H9 (cell line): ENCODE data around the gene BAX. TPM values are rescaled to one million over a fixed set of nuclear protein-coding genes. Genes with fewer than 3 reads are reported as not detected.
A peak's percentile ranks its signal among the peaks of the same experiment; 100 is the strongest.

Source experiments
- DNase-seq: peaks from one replicate; pipeline ENCODE4 v3.0.0-alpha.2; 2017
- H2AFZ ChIP-seq: one replicate; pipeline ENCODE4 v1.6.1; 2013; ENCODE audit warnings: mild to moderate bottlenecking, low read length, control low read depth, moderate library complexity
- H2AK5ac ChIP-seq: 2 replicates; pipeline ENCODE4 v1.6.1; 2013; ENCODE audit warnings: low read length, control low read depth, mixed read lengths; ENCODE audit not compliant: insufficient read length
- H2BK120ac ChIP-seq: one replicate; pipeline ENCODE4 v1.6.1; 2013; ENCODE audit warnings: low read depth, mild to moderate bottlenecking, low read length, control low read depth, inconsistent platforms; ENCODE audit not compliant: poor library complexity, severe bottlenecking
- H2BK12ac ChIP-seq: 2 replicates; pipeline ENCODE4 v1.6.1; 2013; ENCODE audit warnings: low read length, control low read depth, mixed read lengths, low read depth; ENCODE audit not compliant: insufficient read length
- H2BK15ac ChIP-seq: 2 replicates; pipeline ENCODE4 v1.6.1; 2013; ENCODE audit warnings: low read depth, low read length, control low read depth
- H2BK20ac ChIP-seq: one replicate; pipeline ENCODE4 v1.6.1; 2013; ENCODE audit warnings: low read depth, mild to moderate bottlenecking, low read length, control low read depth, inconsistent platforms; ENCODE audit not compliant: poor library complexity, severe bottlenecking
- H2BK5ac ChIP-seq: 2 replicates; pipeline ENCODE4 v1.6.1; 2013; ENCODE audit warnings: low read length, control low read depth, mixed read lengths; ENCODE audit not compliant: insufficient read length
- H3K14ac ChIP-seq: 2 replicates; pipeline ENCODE4 v1.6.1; 2013; ENCODE audit warnings: low read length, control low read depth; ENCODE audit not compliant: insufficient read depth
- H3K18ac ChIP-seq: 2 replicates; pipeline ENCODE4 v1.6.1; 2013; ENCODE audit warnings: low read depth, mild to moderate bottlenecking, mixed read lengths, low read length, control low read depth; ENCODE audit not compliant: insufficient read length
- H3K23ac ChIP-seq: 2 replicates; pipeline ENCODE4 v1.6.1; 2013; ENCODE audit warnings: low read length, control low read depth, mixed read lengths, low read depth; ENCODE audit not compliant: insufficient read length
- H3K23me2 ChIP-seq: 2 replicates; pipeline ENCODE4 v1.6.1; 2013; ENCODE audit warnings: low read depth, mild to moderate bottlenecking, mixed read lengths, low read length, control low read depth; ENCODE audit not compliant: insufficient read length, poor library complexity, severe bottlenecking
- H3K27ac ChIP-seq: 2 replicates; pipeline ENCODE4 v1.5.1; 2013; ENCODE audit warnings: low read length, control low read depth, mixed read lengths, low read depth; ENCODE audit not compliant: insufficient read length
- H3K27me3 ChIP-seq: 2 replicates; pipeline ENCODE4 v1.6.1; 2013; ENCODE audit warnings: low read length, control low read depth, inconsistent platforms; ENCODE audit not compliant: insufficient read depth
- H3K4ac ChIP-seq: 2 replicates; pipeline ENCODE4 v1.6.1; 2013; ENCODE audit warnings: low read depth, mild to moderate bottlenecking, control low read depth, inconsistent platforms, low read length, moderate library complexity
- H3K4me1 ChIP-seq: 2 replicates; pipeline ENCODE4 v1.6.1; 2013; ENCODE audit warnings: low read length, control low read depth, inconsistent platforms; ENCODE audit not compliant: insufficient read depth
- H3K4me2 ChIP-seq: 2 replicates; pipeline ENCODE4 v1.6.1; 2013; ENCODE audit warnings: low read length, control low read depth, mixed read lengths; ENCODE audit not compliant: insufficient read length, insufficient read depth
- H3K56ac ChIP-seq: 2 replicates; pipeline ENCODE4 v1.6.1; 2013; ENCODE audit warnings: low read depth, mild to moderate bottlenecking, mixed read lengths, low read length, control low read depth; ENCODE audit not compliant: insufficient read length
- H3K79me1 ChIP-seq: 2 replicates; pipeline ENCODE4 v1.6.1; 2013; ENCODE audit warnings: low read depth, mild to moderate bottlenecking, moderate library complexity, low read length, control low read depth, inconsistent platforms; ENCODE audit not compliant: insufficient read depth, poor library complexity, severe bottlenecking
- H3K79me2 ChIP-seq: 2 replicates; pipeline ENCODE4 v1.6.1; 2013; ENCODE audit warnings: low read length, control low read depth, inconsistent platforms; ENCODE audit not compliant: insufficient read depth
- H3K9ac ChIP-seq: 2 replicates; pipeline ENCODE4 v1.6.1; 2013; ENCODE audit warnings: low read length, control low read depth, mixed read lengths; ENCODE audit not compliant: insufficient read length; ENCODE audit errors: extremely low read depth
- H3K9me3 ChIP-seq: one replicate; pipeline ENCODE4 v1.6.1; 2013; ENCODE audit warnings: low read depth, low read length, inconsistent platforms; ENCODE audit not compliant: control insufficient read depth
- H3T11ph ChIP-seq: one replicate; pipeline ENCODE4 v1.6.1; 2013; ENCODE audit warnings: mild to moderate bottlenecking, low read length, control low read depth, inconsistent platforms
- H4K20me1 ChIP-seq: one replicate; pipeline ENCODE4 v1.6.1; 2013; ENCODE audit not compliant: control insufficient read depth, insufficient read length, insufficient read depth
- H4K5ac ChIP-seq: 2 replicates; pipeline ENCODE4 v1.6.1; 2013; ENCODE audit warnings: low read depth, mild to moderate bottlenecking, mixed read lengths, low read length, control low read depth; ENCODE audit not compliant: insufficient read length
- H4K8ac ChIP-seq: replicated peaks from 2 replicates; pipeline ENCODE4 v1.6.1; 2013; ENCODE audit warnings: low read length, control low read depth, mixed read lengths, low read depth; ENCODE audit not compliant: insufficient read length
- H4K91ac ChIP-seq: 2 replicates; pipeline ENCODE4 v1.6.1; 2013; ENCODE audit warnings: low read depth, mild to moderate bottlenecking, moderate library complexity, mixed read lengths, low read length, control low read depth; ENCODE audit not compliant: insufficient read length
- H3K27ac Mint-ChIP-seq, 3 experiments: 2 replicates in 2 of 3; 3 replicates in 1 of 3; pipeline ENCODE4 v1.8.0; 2020 to 2021; ENCODE audit warnings: mixed read lengths in 3 of 3, mild to moderate bottlenecking in 1 of 3, moderate library complexity in 1 of 3
- H3K27me3 Mint-ChIP-seq: 2 replicates; pipeline ENCODE4 v1.8.0; 2021; ENCODE audit warnings: low read depth, mild to moderate bottlenecking, moderate library complexity, mixed read lengths
- H3K36me3 Mint-ChIP-seq, 3 experiments: 2 replicates in 2 of 3; 3 replicates in 1 of 3; pipeline ENCODE4 v1.8.0; 2020 to 2021; ENCODE audit warnings: low read depth in 3 of 3, mixed read lengths in 3 of 3; ENCODE audit not compliant: insufficient read depth in 1 of 3
- H3K4me1 Mint-ChIP-seq, 2 experiments: 2 replicates each; pipeline ENCODE4 v1.8.0; 2020; ENCODE audit warnings: mixed read lengths in 2 of 2
- H3K4me3 Mint-ChIP-seq, 2 experiments: 2 replicates in 1 of 2; 3 replicates in 1 of 2; pipeline ENCODE4 v1.8.0; 2020 to 2021; ENCODE audit warnings: mild to moderate bottlenecking in 2 of 2, mixed read lengths in 2 of 2, moderate library complexity in 1 of 2
- H3K9me3 Mint-ChIP-seq, 2 experiments: 2 replicates in 1 of 2; 3 replicates in 1 of 2; pipeline ENCODE4 v1.8.0; 2020; ENCODE audit warnings: mild to moderate bottlenecking in 2 of 2, mixed read lengths in 2 of 2, moderate library complexity in 1 of 2
- WGBS: extraction: QIAGEN DNeasy Blood & Tissue Kit; methylation state at CpG from one replicate; pipeline ENCODE4 v1.1.7; 2013; ENCODE audit warnings: missing lambda C conversion rate, low lambda C conversion rate, mixed read lengths; ENCODE audit not compliant: insufficient read length; ENCODE audit errors: extremely low coverage; 5-methylcytosine and 5-hydroxymethylcytosine counted together
- total RNA-seq: library from RNA; stranded (reverse); gene quantifications from 2 replicates; pipeline ENCODE4 v1.2.1, GENCODE V29; 2021
- TF ChIP-seq, protein P1 (sequence below): fragments of 200-600 bp; sonication (generic); conservative IDR thresholded peaks from 3 replicates; pipeline ENCODE4 v1.8.0; 2021; ENCODE audit warnings: antibody characterized with exemption, mild to moderate bottlenecking

The BAX gene
- total RNA-seq, 1 experiment from 2014 or later = 310 TPM

DNA sequence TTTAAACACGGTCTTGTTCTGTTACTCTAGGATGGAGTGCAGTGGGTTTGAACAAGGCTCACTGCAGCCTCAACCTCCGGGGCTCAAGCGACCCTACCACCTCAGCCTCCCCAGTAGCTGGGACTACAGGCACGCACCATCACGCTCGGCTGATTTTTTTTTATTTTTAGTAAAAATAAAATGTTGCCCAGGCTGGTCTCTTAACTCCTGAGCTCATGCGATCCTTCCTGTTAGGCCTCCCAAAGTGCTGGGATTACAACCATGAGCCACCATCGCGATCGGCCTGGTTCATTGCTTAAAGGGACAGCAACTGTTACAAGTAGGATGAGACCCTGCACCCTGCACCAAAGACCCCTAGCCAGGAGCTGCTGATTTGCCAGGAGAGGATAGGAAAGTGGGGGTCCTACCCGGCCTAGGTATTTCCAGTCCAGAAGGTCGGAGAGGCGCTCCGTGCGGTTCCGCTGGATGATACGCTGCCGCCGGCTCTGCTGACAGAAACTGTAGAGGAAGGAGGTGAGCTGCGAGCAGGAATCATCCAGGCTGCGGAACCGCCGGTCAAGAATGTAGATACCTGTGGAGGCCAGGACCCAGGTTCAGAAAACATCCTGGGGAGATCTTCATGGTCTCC lies 15.6 kb downstream of the BAX start:
- H3K14ac ChIP-seq = no peak overlapping the region
- no peaks in the 10 kb centered on the region for H3K27me3 ChIP-seq
- Mint-ChIP-seq H3K4me3 (0 out of 5 replicates have a peak overlapping the region, but pooled peaks of 1 of the 2 experiments have one; percentile 29), H3K9me3 (peaks cover 0 to 4% of the 10 kb centered on the region in 2 experiments; a peak in 1 of 5 replicates), H3K36me3 (peaks cover 37 to 65% (median 63%) of the 10 kb centered on the region in 3 experiments; a peak in 6 of 7 replicates), H3K27me3 (peaks cover 2% of the 10 kb centered on the region; the same call in 1 of the 2 replicates), H3K4me1 (peaks cover 12 to 30% of the 10 kb centered on the region in 2 experiments), H3K27ac (peak overlapping the region in 1 of 3 experiments; percentile 20; a peak in 1 of 7 replicates)
- no peak overlapping the region for H3T11ph ChIP-seq
- no peak overlapping the region for H2BK5ac ChIP-seq
- H3K27ac ChIP-seq = no peak overlapping the region
- no peak overlapping the region for H4K5ac ChIP-seq
- no peak overlapping the region for H3K9ac ChIP-seq
- no peak for DNase-seq
- H3K9me3 ChIP-seq = no peaks in the 10 kb centered on the region
- no peak overlapping the region for H2AFZ ChIP-seq
- H3K56ac ChIP-seq = no peak overlapping the region
- H3K4ac ChIP-seq = no peak overlapping the region
- H4K20me1 ChIP-seq = peaks cover 3% of the 10 kb centered on the region
- H4K8ac ChIP-seq = no peak overlapping the region
- no peak overlapping the region for H2BK120ac ChIP-seq
- WGBS = no CpG with 5 or more reads among the region's 23 CpGs
- no peaks in the 10 kb centered on the region for H3K79me2 ChIP-seq
- no peaks in the 10 kb centered on the region for H3K4me1 ChIP-seq
- H2BK12ac ChIP-seq = no peak overlapping the region
- no peak overlapping the region for H2BK20ac ChIP-seq
- no peak overlapping the region for H3K4me2 ChIP-seq
- H4K91ac ChIP-seq = no peak overlapping the region
- no peak overlapping the region for H2BK15ac ChIP-seq
- H3K18ac ChIP-seq = no peak overlapping the region
- peaks cover 5% of the 10 kb centered on the region for H3K23me2 ChIP-seq
- no peak overlapping the region for H3K23ac ChIP-seq
- H3K79me1 ChIP-seq = no peaks in the 10 kb centered on the region
- TF ChIP-seq, protein P1, sequence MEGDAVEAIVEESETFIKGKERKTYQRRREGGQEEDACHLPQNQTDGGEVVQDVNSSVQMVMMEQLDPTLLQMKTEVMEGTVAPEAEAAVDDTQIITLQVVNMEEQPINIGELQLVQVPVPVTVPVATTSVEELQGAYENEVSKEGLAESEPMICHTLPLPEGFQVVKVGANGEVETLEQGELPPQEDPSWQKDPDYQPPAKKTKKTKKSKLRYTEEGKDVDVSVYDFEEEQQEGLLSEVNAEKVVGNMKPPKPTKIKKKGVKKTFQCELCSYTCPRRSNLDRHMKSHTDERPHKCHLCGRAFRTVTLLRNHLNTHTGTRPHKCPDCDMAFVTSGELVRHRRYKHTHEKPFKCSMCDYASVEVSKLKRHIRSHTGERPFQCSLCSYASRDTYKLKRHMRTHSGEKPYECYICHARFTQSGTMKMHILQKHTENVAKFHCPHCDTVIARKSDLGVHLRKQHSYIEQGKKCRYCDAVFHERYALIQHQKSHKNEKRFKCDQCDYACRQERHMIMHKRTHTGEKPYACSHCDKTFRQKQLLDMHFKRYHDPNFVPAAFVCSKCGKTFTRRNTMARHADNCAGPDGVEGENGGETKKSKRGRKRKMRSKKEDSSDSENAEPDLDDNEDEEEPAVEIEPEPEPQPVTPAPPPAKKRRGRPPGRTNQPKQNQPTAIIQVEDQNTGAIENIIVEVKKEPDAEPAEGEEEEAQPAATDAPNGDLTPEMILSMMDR = no peak
- no peak overlapping the region for H2AK5ac ChIP-seq
